ENCODE data around the gene SLC17A4.

The SLC17A4 gene

GRCh38 chr6:25821341-25821740 is 66.8 kb downstream of the SLC17A4 start:
- no peak for TF ChIP-seq POLR2AphosphoS5 (IDR thresholded peaks at IDR 0.05; ENCODE audit: low read depth, low read length)
- TF ChIP-seq FOXP2 (optimal IDR thresholded peaks at IDR 0.05; ENCODE audit: borderline replicate concordance, extremely low read depth, extremely low read length, insufficient read depth) = no peak
- TF ChIP-seq SIN3A (IDR thresholded peaks at IDR 0.05; ENCODE audit: borderline replicate concordance, insufficient read depth, low read length) = no peak
- TF ChIP-seq REST (IDR thresholded peaks at IDR 0.05; ENCODE audit: insufficient read depth in 1 of 2, low read depth in 2 of 2, low read length in 2 of 2) = no peak
- no peak for TF ChIP-seq TAF1 (IDR thresholded peaks at IDR 0.05; ENCODE audit: borderline replicate concordance, insufficient read depth, low read length)

DNA sequence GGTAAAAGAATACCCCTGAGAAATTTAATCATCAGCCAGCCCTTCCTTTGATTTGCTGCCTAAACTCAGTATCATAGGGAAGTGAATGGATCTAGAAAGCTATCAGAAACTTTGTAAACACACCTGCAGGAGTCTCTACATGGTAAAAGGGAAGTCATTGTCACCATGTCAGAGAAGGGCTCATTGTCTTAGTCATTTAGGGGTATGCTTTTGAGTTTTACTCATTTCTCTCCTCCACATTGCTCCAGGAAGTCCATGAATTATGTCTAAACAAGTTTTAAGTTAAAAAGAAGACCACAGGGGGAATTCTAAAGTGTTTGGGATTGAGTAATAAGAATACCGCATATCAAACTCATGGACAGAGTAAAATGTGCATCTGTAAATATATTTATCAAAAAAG is 74.8 kb downstream of the SLC17A4 start:
- TF ChIP-seq TAF1 (IDR thresholded peaks at IDR 0.05; ENCODE audit: borderline replicate concordance, insufficient read depth, low read length) = no peak
- TF ChIP-seq REST (IDR thresholded peaks at IDR 0.05; ENCODE audit: insufficient read depth in 1 of 2, low read depth in 2 of 2, low read length in 2 of 2) = no peak
- no peak for TF ChIP-seq POLR2AphosphoS5 (IDR thresholded peaks at IDR 0.05; ENCODE audit: low read depth, low read length)
- no peak for TF ChIP-seq SIN3A (IDR thresholded peaks at IDR 0.05; ENCODE audit: borderline replicate concordance, insufficient read depth, low read length)
- TF ChIP-seq FOXP2 (optimal IDR thresholded peaks at IDR 0.05; ENCODE audit: borderline replicate concordance, extremely low read depth, extremely low read length, insufficient read depth) = no peak

- TF ChIP-seq REST (IDR thresholded peaks at IDR 0.05; ENCODE audit: insufficient read depth in 1 of 2, low read depth in 2 of 2, low read length in 2 of 2) = no peak
- no peak for TF ChIP-seq SIN3A (IDR thresholded peaks at IDR 0.05; ENCODE audit: borderline replicate concordance, insufficient read depth, low read length)
- no peak for TF ChIP-seq TAF1 (IDR thresholded peaks at IDR 0.05; ENCODE audit: borderline replicate concordance, insufficient read depth, low read length)
- no peak for TF ChIP-seq POLR2AphosphoS5 (IDR thresholded peaks at IDR 0.05; ENCODE audit: low read depth, low read length)
- TF ChIP-seq FOXP2 (optimal IDR thresholded peaks at IDR 0.05; ENCODE audit: borderline replicate concordance, extremely low read depth, extremely low read length, insufficient read depth) = no peak
These were observed 75.9 kb downstream of the SLC17A4 start for GRCh38 chr6:25830458-25830857.
